SK-N-SH treated with all-trans-retinoic acid at 6 μM for 48 hours (cell line): ENCODE measurements around the gene HTR1D.

ENCODE experiments used
- ATAC-seq: fragments of 200-7000 bp; cut with Tn5 transposase; 3 replicates; pipeline ENCODE4 v1.9.1; 2020; ENCODE audit warnings: mild to moderate bottlenecking, moderate library complexity
- ARNTL ChIP-seq: fragments of 450-650 bp; formaldehyde crosslinking; IDR thresholded peaks from 2 replicates; pipeline ENCODE4 v1.5.0; 2020; ENCODE audit warnings: low read depth, mild to moderate bottlenecking, moderate library complexity, borderline replicate concordance
- BACH2 ChIP-seq: fragments of 250-450 bp; sonication (Bioruptor Pico); IDR thresholded peaks from 2 replicates; pipeline ENCODE4 v1.9.0; 2021; ENCODE audit warnings: mild to moderate bottlenecking, borderline replicate concordance
- CSDC2 ChIP-seq: fragments of 250-450 bp; sonication (Bioruptor Pico); IDR thresholded peaks from 2 replicates; pipeline ENCODE4 v1.5.0; 2020; ENCODE audit warnings: mild to moderate bottlenecking, moderate library complexity
- ESRRG ChIP-seq: fragments of 250-450 bp; sonication (Bioruptor Pico); IDR thresholded peaks from 2 replicates; pipeline ENCODE4 v1.6.1; 2021; ENCODE audit warnings: mild to moderate bottlenecking
- GLIS3 ChIP-seq: fragments of 250-450 bp; sonication (Bioruptor Pico); IDR thresholded peaks from 2 replicates; pipeline ENCODE4 v1.5.0; 2020; ENCODE audit warnings: mild to moderate bottlenecking, moderate library complexity
- OSR1 ChIP-seq: fragments of 250-450 bp; sonication (Bioruptor Pico); IDR thresholded peaks from 2 replicates; pipeline ENCODE4 v1.8.0; 2022; ENCODE audit warnings: moderate library complexity, mild to moderate bottlenecking, inconsistent platforms
- PATZ1 ChIP-seq: fragments of 250-450 bp; sonication (Bioruptor Pico); IDR thresholded peaks from 2 replicates; pipeline ENCODE4 v1.8.0; 2020; ENCODE audit warnings: mild to moderate bottlenecking, moderate library complexity, borderline replicate concordance
- PPARA ChIP-seq: fragments of 250-450 bp; sonication (Bioruptor Pico); IDR thresholded peaks from 2 replicates; pipeline ENCODE4 v1.5.0; 2020; ENCODE audit warnings: mild to moderate bottlenecking, borderline replicate concordance
- RARB ChIP-seq: fragments of 250-450 bp; sonication (Bioruptor Pico); IDR thresholded peaks from 2 replicates; pipeline ENCODE4 v1.8.0; 2021; ENCODE audit warnings: mild to moderate bottlenecking, moderate library complexity
- SNAI2 ChIP-seq: fragments of 250-450 bp; sonication (Bioruptor Pico); IDR thresholded peaks from 2 replicates; pipeline ENCODE4 v1.5.0; 2020; ENCODE audit warnings: mild to moderate bottlenecking, moderate library complexity
- TCF4 ChIP-seq: fragments of 250-450 bp; sonication (Bioruptor Pico); IDR thresholded peaks from 2 replicates; pipeline ENCODE4 v1.8.0; 2021; ENCODE audit warnings: mild to moderate bottlenecking, moderate library complexity, borderline replicate concordance
- TSHZ2 ChIP-seq: fragments of 250-450 bp; sonication (Bioruptor Pico); IDR thresholded peaks from 2 replicates; pipeline ENCODE4 v1.5.0; 2020; ENCODE audit warnings: mild to moderate bottlenecking, moderate library complexity
- ZFP3 ChIP-seq: fragments of 250-450 bp; sonication (Bioruptor Pico); IDR thresholded peaks from 2 replicates; pipeline ENCODE4 v1.5.0; 2020; ENCODE audit warnings: mild to moderate bottlenecking, moderate library complexity
- ZFP30 ChIP-seq: fragments of 450-650 bp; formaldehyde crosslinking; IDR thresholded peaks from 2 replicates; pipeline ENCODE4 v1.5.0; 2022; ENCODE audit warnings: mild to moderate bottlenecking, moderate library complexity
- ZNF565 ChIP-seq: fragments of 450-650 bp; formaldehyde crosslinking; conservative IDR thresholded peaks from 2 replicates; pipeline ENCODE4 v1.5.0; 2020; ENCODE audit warnings: low read depth, mild to moderate bottlenecking, moderate library complexity
- ZNF8 ChIP-seq: fragments of 450-650 bp; formaldehyde crosslinking; IDR thresholded peaks from 2 replicates; pipeline ENCODE4 v1.5.0; 2020; ENCODE audit warnings: mild to moderate bottlenecking, moderate library complexity
- TF ChIP-seq, protein P1 (sequence below): fragments of 250-450 bp; sonication (Bioruptor Pico); IDR thresholded peaks from 2 replicates; pipeline ENCODE4 v1.5.1; 2021; ENCODE audit warnings: mild to moderate bottlenecking, moderate library complexity
- TF ChIP-seq, protein P2 (sequence below): fragments of 250-450 bp; sonication (Bioruptor Pico); IDR thresholded peaks from 2 replicates; pipeline ENCODE4 v1.5.1; 2020; ENCODE audit warnings: low read depth, mild to moderate bottlenecking, moderate library complexity
- TF ChIP-seq, protein P3 (sequence below): fragments of 250-450 bp; sonication (Bioruptor Pico); IDR thresholded peaks from 2 replicates; pipeline ENCODE4 v1.8.0; 2021; ENCODE audit warnings: low read depth, mild to moderate bottlenecking, moderate library complexity, borderline replicate concordance

The HTR1D gene

GRCh38 chr1:23215291-23215690, 2.0 kb downstream of the HTR1D start:
- TF ChIP-seq SNAI2 (CRISPR knock-in tag) (no peak), PPARA (CRISPR knock-in tag) (no peak), ZNF565 (CRISPR knock-in tag) (no peak), ARNTL (CRISPR knock-in tag) (no peak), CSDC2 (no peak), BACH2 (CRISPR knock-in tag) (no peak), PATZ1 (CRISPR knock-in tag) (no peak), OSR1 (CRISPR knock-in tag) (no peak), GLIS3 (CRISPR knock-in tag) (no peak), ESRRG (no peak), ZFP3 (CRISPR knock-in tag) (no peak)
- TF ChIP-seq, protein P1, sequence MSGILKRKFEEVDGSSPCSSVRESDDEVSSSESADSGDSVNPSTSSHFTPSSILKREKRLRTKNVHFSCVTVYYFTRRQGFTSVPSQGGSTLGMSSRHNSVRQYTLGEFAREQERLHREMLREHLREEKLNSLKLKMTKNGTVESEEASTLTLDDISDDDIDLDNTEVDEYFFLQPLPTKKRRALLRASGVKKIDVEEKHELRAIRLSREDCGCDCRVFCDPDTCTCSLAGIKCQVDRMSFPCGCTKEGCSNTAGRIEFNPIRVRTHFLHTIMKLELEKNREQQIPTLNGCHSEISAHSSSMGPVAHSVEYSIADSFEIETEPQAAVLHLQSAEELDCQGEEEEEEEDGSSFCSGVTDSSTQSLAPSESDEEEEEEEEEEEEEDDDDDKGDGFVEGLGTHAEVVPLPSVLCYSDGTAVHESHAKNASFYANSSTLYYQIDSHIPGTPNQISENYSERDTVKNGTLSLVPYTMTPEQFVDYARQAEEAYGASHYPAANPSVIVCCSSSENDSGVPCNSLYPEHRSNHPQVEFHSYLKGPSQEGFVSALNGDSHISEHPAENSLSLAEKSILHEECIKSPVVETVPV (CRISPR knock-in tag): no peak
- TF ChIP-seq, protein P2, sequence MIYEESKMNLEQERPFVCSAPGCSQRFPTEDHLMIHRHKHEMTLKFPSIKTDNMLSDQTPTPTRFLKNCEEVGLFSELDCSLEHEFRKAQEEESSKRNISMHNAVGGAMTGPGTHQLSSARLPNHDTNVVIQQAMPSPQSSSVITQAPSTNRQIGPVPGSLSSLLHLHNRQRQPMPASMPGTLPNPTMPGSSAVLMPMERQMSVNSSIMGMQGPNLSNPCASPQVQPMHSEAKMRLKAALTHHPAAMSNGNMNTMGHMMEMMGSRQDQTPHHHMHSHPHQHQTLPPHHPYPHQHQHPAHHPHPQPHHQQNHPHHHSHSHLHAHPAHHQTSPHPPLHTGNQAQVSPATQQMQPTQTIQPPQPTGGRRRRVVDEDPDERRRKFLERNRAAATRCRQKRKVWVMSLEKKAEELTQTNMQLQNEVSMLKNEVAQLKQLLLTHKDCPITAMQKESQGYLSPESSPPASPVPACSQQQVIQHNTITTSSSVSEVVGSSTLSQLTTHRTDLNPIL (CRISPR knock-in tag): no peak
- TF ChIP-seq, protein P3, sequence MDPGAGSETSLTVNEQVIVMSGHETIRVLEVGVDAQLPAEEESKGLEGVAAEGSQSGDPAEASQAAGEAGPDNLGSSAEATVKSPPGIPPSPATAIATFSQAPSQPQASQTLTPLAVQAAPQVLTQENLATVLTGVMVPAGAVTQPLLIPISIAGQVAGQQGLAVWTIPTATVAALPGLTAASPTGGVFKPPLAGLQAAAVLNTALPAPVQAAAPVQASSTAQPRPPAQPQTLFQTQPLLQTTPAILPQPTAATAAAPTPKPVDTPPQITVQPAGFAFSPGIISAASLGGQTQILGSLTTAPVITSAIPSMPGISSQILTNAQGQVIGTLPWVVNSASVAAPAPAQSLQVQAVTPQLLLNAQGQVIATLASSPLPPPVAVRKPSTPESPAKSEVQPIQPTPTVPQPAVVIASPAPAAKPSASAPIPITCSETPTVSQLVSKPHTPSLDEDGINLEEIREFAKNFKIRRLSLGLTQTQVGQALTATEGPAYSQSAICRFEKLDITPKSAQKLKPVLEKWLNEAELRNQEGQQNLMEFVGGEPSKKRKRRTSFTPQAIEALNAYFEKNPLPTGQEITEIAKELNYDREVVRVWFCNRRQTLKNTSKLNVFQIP (CRISPR knock-in tag): no peak
- no peak for ATAC-seq

DNA sequence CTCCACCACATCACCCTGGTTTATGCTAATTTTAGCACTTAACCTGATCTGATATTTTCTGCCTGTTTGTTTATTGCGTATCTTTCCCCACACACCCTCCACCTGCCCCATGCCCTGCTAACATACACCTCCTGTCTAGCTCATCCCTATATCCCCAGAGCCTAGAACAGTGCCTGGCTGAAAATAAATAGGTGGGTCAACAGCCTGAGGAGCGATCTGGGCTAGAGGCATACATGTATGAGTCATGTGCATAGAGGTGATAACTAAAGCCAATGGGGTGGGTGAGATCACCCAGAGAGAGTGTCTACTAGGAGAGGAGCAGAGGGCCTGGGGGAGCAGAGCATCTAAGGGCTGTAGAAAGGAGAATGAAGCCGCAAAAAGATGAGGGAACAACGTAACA, 2.7 kb downstream of the HTR1D start:
- ATAC-seq: no peak

More for the DNA sequence above, 2.7 kb downstream of the HTR1D start:
- no peak for TF ChIP-seq TSHZ2 (CRISPR knock-in tag)
- TF ChIP-seq CSDC2: no peak
- TF ChIP-seq ZNF565 (CRISPR knock-in tag): no peak
- no peak for TF ChIP-seq TCF4 (CRISPR knock-in tag)
- TF ChIP-seq, protein P3 (CRISPR knock-in tag): no peak
- TF ChIP-seq, protein P2 (CRISPR knock-in tag): no peak
- TF ChIP-seq ZNF8 (CRISPR knock-in tag): no peak
- no peak for TF ChIP-seq OSR1 (CRISPR knock-in tag)
- no peak for TF ChIP-seq RARB (CRISPR knock-in tag)
- TF ChIP-seq PATZ1 (CRISPR knock-in tag): no peak
- TF ChIP-seq ZFP30 (CRISPR knock-in tag): no peak
